SK-N-SH (cell line): ENCODE measurements around the gene RPP14. TPM values are rescaled to one million over a fixed set of nuclear protein-coding genes. Genes with fewer than 3 reads are reported as not detected.

Source experiments
- CTCF ChIA-PET: fragments of 300-600, 350-600 bp; formaldehyde crosslinking; extraction: SDS; loops from one replicate; lab custom pipeline; 2021; lab: Yijun Ruan, JAX
- POLR2A ChIA-PET: fragments of 350-600 bp; sonication (Branson Sonifier 250); formaldehyde crosslinking; extraction: SDS; loops from one replicate; lab custom pipeline; 2020; ENCODE audit warnings: antibody characterized with exemption, inconsistent platforms; lab: Yijun Ruan, JAX
- DNase-seq: peaks from one replicate; pipeline ENCODE4 v3.0.0; 2012
- H2AFZ ChIP-seq: fragments of 200-600 bp; sonication (generic); 2 replicates; pipeline ENCODE4 v1.8.1; 2016; ENCODE audit warnings: antibody characterized with exemption, mild to moderate bottlenecking, low read depth
- H3F3A ChIP-seq: fragments of 200-600 bp; sonication (generic); replicated peaks from 2 replicates; pipeline ENCODE3; 2016; ENCODE audit warnings: antibody characterized with exemption, mild to moderate bottlenecking; ENCODE audit not compliant: insufficient read depth
- H3K27ac ChIP-seq, 2 experiments: fragments of 200-500 bp in 1 of 2; fragments of 200-600 bp in 1 of 2; sonication (Bioruptor generic) in 1 of 2; sonication (generic), shearing (Covaris generic) in 1 of 2; 2 replicates each; pipeline versions ENCODE4 v1.5.1 to v1.6.1; 2014 to 2016; ENCODE audit warnings: low read depth in 2 of 2, inconsistent platforms in 1 of 2, low read length in 1 of 2, mild to moderate bottlenecking in 1 of 2, mixed read lengths in 1 of 2
- H3K27me3 ChIP-seq: fragments of 200-600 bp; sonication (generic), shearing (Covaris generic); 2 replicates; pipeline ENCODE4 v1.6.1; 2016; ENCODE audit warnings: mixed run types; ENCODE audit not compliant: insufficient read depth
- H3K36me3 ChIP-seq, 2 experiments: fragments of 200-500 bp in 1 of 2; fragments of 200-600 bp in 1 of 2; sonication (Bioruptor generic) in 1 of 2; sonication (generic) in 1 of 2; replicated peaks in 1 of 2; 2 replicates each; pipeline versions ENCODE3 to v1.5.1; 2014 to 2016; ENCODE audit warnings: low read length in 1 of 2, mild to moderate bottlenecking in 1 of 2; ENCODE audit not compliant: insufficient read depth in 2 of 2, control insufficient read depth in 1 of 2
- H3K4me1 ChIP-seq, 2 experiments: fragments of 200-500 bp in 1 of 2; fragments of 200-600 bp in 1 of 2; sonication (Bioruptor generic) in 1 of 2; sonication (generic), shearing (Covaris generic) in 1 of 2; 2 replicates each; pipeline versions ENCODE4 v1.5.1 to v1.6.1; 2014 to 2016; ENCODE audit warnings: low read depth in 1 of 2, low read length in 1 of 2, mixed run types in 1 of 2; ENCODE audit not compliant: insufficient read depth in 2 of 2, control insufficient read depth in 1 of 2
- H3K4me2 ChIP-seq: fragments of 200-600 bp; sonication (generic), shearing (Covaris generic); 2 replicates; pipeline ENCODE4 v1.6.1; 2017; ENCODE audit warnings: mixed run types
- H3K4me3 ChIP-seq, 2 experiments: fragments of 200-500 bp in 1 of 2; fragments of 200-600 bp in 1 of 2; sonication (Bioruptor generic) in 1 of 2; sonication (generic), shearing (Covaris generic) in 1 of 2; 2 replicates each; pipeline versions ENCODE4 v1.5.1 to v1.8.1; 2014 to 2016; ENCODE audit warnings: low read depth in 2 of 2, inconsistent platforms in 1 of 2, low read length in 1 of 2, mild to moderate bottlenecking in 1 of 2, mixed read lengths in 1 of 2, moderate library complexity in 1 of 2
- H3K79me2 ChIP-seq: fragments of 200-600 bp; sonication (generic); 2 replicates; pipeline ENCODE4 v1.8.1; 2017; ENCODE audit warnings: mild to moderate bottlenecking; ENCODE audit not compliant: insufficient read depth
- H3K9ac ChIP-seq: fragments of 200-600 bp; sonication (generic); 2 replicates; pipeline ENCODE4 v1.6.1; 2017; ENCODE audit warnings: mixed run types
- H3K9me2 ChIP-seq: fragments of 200-600 bp; sonication (generic); 2 replicates; pipeline ENCODE4 v1.6.1; 2017; ENCODE audit warnings: mixed run types
- H3K9me3 ChIP-seq: fragments of 200-600 bp; sonication (generic); 2 replicates; pipeline ENCODE4 v1.6.1; 2017; ENCODE audit warnings: mixed run types, mild to moderate bottlenecking, moderate library complexity
- H4K20me1 ChIP-seq: fragments of 200-600 bp; sonication (generic); 2 replicates; pipeline ENCODE4 v1.6.1; 2017; ENCODE audit warnings: mild to moderate bottlenecking, mixed run types; ENCODE audit not compliant: insufficient read depth
- ELF1 ChIP-seq: IDR thresholded peaks from 2 replicates; pipeline ENCODE4 v1.4.0; 2012
- FOXJ3 ChIP-seq: sonication (generic); formaldehyde crosslinking; IDR thresholded peaks from 2 replicates; pipeline ENCODE4 v1.5.1; 2020; ENCODE audit warnings: mild to moderate bottlenecking, missing genetic modification reagents
- GABPA ChIP-seq: IDR thresholded peaks from 2 replicates; pipeline ENCODE4 v1.4.0; 2012; ENCODE audit warnings: low read depth, mild to moderate bottlenecking
- GATA2 ChIP-seq: sonication (generic); formaldehyde crosslinking; IDR thresholded peaks from 2 replicates; pipeline ENCODE4 v1.5.0; 2020; ENCODE audit warnings: mild to moderate bottlenecking, missing genetic modification reagents
- JUND ChIP-seq: IDR thresholded peaks from 2 replicates; pipeline ENCODE4 v1.4.0; 2012
- MAX ChIP-seq: IDR thresholded peaks from 2 replicates; pipeline ENCODE4 v1.4.0; 2012; ENCODE audit warnings: low read depth
- NFIC ChIP-seq: IDR thresholded peaks from 2 replicates; pipeline ENCODE4 v1.4.0; 2012; ENCODE audit warnings: borderline replicate concordance
- PBX3 ChIP-seq: IDR thresholded peaks from 2 replicates; pipeline ENCODE4; 2012
- POLR2AphosphoS5 ChIP-seq: IDR thresholded peaks from 2 replicates; pipeline ENCODE4 v1.6.1; 2012; ENCODE audit warnings: low read depth, low read length
- RAD21 ChIP-seq: IDR thresholded peaks from 2 replicates; pipeline ENCODE4 v1.6.1; 2012; ENCODE audit warnings: mild to moderate bottlenecking, low read length
- REST ChIP-seq: IDR thresholded peaks from 2 replicates; pipeline ENCODE4 v1.6.1; 2012; ENCODE audit warnings: mild to moderate bottlenecking, low read depth, low read length, moderate library complexity
- RFX5 ChIP-seq: IDR thresholded peaks from 2 replicates; pipeline ENCODE4 v1.6.1; 2012; ENCODE audit warnings: mild to moderate bottlenecking, improper control_type of control experiment, low read length
- SIN3A ChIP-seq: IDR thresholded peaks from 2 replicates; pipeline ENCODE4 v1.6.1; 2012; ENCODE audit warnings: low read depth, mild to moderate bottlenecking, low read length, moderate library complexity, borderline replicate concordance
- TCF12 ChIP-seq: IDR thresholded peaks from 2 replicates; pipeline ENCODE4 v1.4.0; 2012
- TEAD4 ChIP-seq: IDR thresholded peaks from 2 replicates; pipeline ENCODE4 v1.4.0; 2012; ENCODE audit warnings: mild to moderate bottlenecking, borderline replicate concordance; ENCODE audit not compliant: insufficient read depth
- USF1 ChIP-seq: IDR thresholded peaks from 2 replicates; pipeline ENCODE4 v1.4.0; 2012; ENCODE audit warnings: low read depth, borderline replicate concordance
- USF2 ChIP-seq: fragments of 150-350 bp; IDR thresholded peaks from 2 replicates; pipeline ENCODE4 v1.6.1; 2017; ENCODE audit warnings: antibody characterized with exemption, low read length, low read depth, borderline replicate concordance
- YY1 ChIP-seq: IDR thresholded peaks from 2 replicates; pipeline ENCODE4 v1.4.0; 2012; ENCODE audit warnings: low read depth, mild to moderate bottlenecking
- WGBS: methylation state at CpG from one replicate; pipeline ENCODE4 v1.1.6; 2017; ENCODE audit warnings: low lambda C conversion rate; 5-methylcytosine and 5-hydroxymethylcytosine counted together
- polyA plus RNA-seq, 3 experiments: library from polyadenylated mRNA; depleted of rRNA; stranded (reverse); fragments of >200 nt; gene quantifications; 2 replicates each; pipeline ENCODE4 v1.2.3, GENCODE V29; 2012
- TF ChIP-seq, protein P1 (sequence below): IDR thresholded peaks from 2 replicates; pipeline ENCODE4 v1.4.0; 2012; ENCODE audit warnings: low read depth, borderline replicate concordance

RPP14 gene
- polyA plus RNA-seq, 1 of the 3 experiments (the other 2 are of a cell fraction): 8.3 TPM

GRCh38 chr3:58369038-58369437 lies 63.0 kb downstream of the RPP14 start:
- H3F3A ChIP-seq: no peaks in the 10 kb centered on the region
- H3K4me3 ChIP-seq: no peak overlapping the region
- 100% methylated on average over 1 of the region's 1 CpG for WGBS
- H3K4me1 ChIP-seq: no peaks in the 10 kb centered on the region
- ChIA-PET CTCF (no interaction called here), POLR2A (no interaction called here)
- no peak overlapping the region for H3K4me2 ChIP-seq
- H3K9me3 ChIP-seq: no peaks in the 10 kb centered on the region
- H3K79me2 ChIP-seq: no peaks in the 10 kb centered on the region
- TF ChIP-seq RFX5: no peak
- TF ChIP-seq SIN3A: no peak
- TF ChIP-seq USF1: no peak
- no peak for TF ChIP-seq RAD21
- TF ChIP-seq NFIC: no peak
- TF ChIP-seq TCF12: no peak
- TF ChIP-seq JUND: no peak
- no peak for TF ChIP-seq REST
- TF ChIP-seq MAX: no peak
- TF ChIP-seq USF2: no peak
- TF ChIP-seq, protein P1, sequence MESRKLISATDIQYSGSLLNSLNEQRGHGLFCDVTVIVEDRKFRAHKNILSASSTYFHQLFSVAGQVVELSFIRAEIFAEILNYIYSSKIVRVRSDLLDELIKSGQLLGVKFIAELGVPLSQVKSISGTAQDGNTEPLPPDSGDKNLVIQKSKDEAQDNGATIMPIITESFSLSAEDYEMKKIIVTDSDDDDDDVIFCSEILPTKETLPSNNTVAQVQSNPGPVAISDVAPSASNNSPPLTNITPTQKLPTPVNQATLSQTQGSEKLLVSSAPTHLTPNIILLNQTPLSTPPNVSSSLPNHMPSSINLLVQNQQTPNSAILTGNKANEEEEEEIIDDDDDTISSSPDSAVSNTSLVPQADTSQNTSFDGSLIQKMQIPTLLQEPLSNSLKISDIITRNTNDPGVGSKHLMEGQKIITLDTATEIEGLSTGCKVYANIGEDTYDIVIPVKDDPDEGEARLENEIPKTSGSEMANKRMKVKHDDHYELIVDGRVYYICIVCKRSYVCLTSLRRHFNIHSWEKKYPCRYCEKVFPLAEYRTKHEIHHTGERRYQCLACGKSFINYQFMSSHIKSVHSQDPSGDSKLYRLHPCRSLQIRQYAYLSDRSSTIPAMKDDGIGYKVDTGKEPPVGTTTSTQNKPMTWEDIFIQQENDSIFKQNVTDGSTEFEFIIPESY: no peak
- no peak for TF ChIP-seq PBX3
- no peak for TF ChIP-seq GABPA
- no peak for TF ChIP-seq TEAD4
- no peak for TF ChIP-seq FOXJ3 (CRISPR knock-in tag)
- no peak for TF ChIP-seq YY1
- no peak for TF ChIP-seq GATA2 (CRISPR knock-in tag)
- no peak for TF ChIP-seq POLR2AphosphoS5
- TF ChIP-seq ELF1: no peak
- no peaks in the 10 kb centered on the region for H3K9me2 ChIP-seq
- H4K20me1 ChIP-seq: no peaks in the 10 kb centered on the region
- H3K9ac ChIP-seq: no peak overlapping the region
- no peak overlapping the region for H2AFZ ChIP-seq
- H3K36me3 ChIP-seq: no peaks in the 10 kb centered on the region
- H3K27me3 ChIP-seq: no peaks in the 10 kb centered on the region
- H3K27ac ChIP-seq: no peak overlapping the region
- no peak for DNase-seq
